ENCODE results near the gene ZNF468.
"Not testable (repeated sequence)": the region's sequence is repeated elsewhere in the genome, so short reads cannot be mapped to it uniquely, and the experiment has no call there.

The ZNF468 gene

GRCh38 chr19:52857378-52858191 is at the start of gene ZNF468:
ZNF468 (minus strand) TSS chr19:52857619; CDS start chr19:52854272, 3,347 bp downstream.
- not testable (repeated sequence) for H4K20me1 ChIP-seq (ENCODE audit: low read depth, low read length); H3K9me3 ChIP-seq (ENCODE audit: insufficient read depth, low read length); H3K9me2 ChIP-seq (replicated peaks; ENCODE audit: insufficient read depth, low read length); H3K27me3 ChIP-seq (ENCODE audit: low read length); H3K36me3 ChIP-seq (ENCODE audit: low read length); H3F3A ChIP-seq (ENCODE audit: insufficient read depth)
- Histone ChIP-seq H3K4me3 (ENCODE audit: insufficient read depth, low read length, poor library complexity, severe bottlenecking) (peak within 1 kb of the TSS; percentile 89), H3K79me2 (ENCODE audit: insufficient read depth, low read length) (peaks cover 30% of the 10 kb centered on the region), H3K27ac (ENCODE audit: low read depth, low read length) (peak within 1 kb of the TSS; percentile 48), H3K4me2 (ENCODE audit: low read depth, low read length, poor library complexity, severe bottlenecking) (peak within 1 kb of the TSS; percentile 72), H3K9ac (ENCODE audit: low read length) (peak within 1 kb of the TSS; percentile 83), H2AFZ (ENCODE audit: low read depth, low read length, severe bottlenecking) (peak within 1 kb of the TSS; percentile 90)

- not testable (repeated sequence) for H3K27me3 ChIP-seq (ENCODE audit: low read length); H4K20me1 ChIP-seq (ENCODE audit: low read depth, low read length); H3K9me3 ChIP-seq (ENCODE audit: insufficient read depth, low read length); H3F3A ChIP-seq (ENCODE audit: insufficient read depth); H3K9me2 ChIP-seq (replicated peaks; ENCODE audit: insufficient read depth, low read length); H3K79me2 ChIP-seq (ENCODE audit: insufficient read depth, low read length); H3K4me3 ChIP-seq (ENCODE audit: insufficient read depth, low read length, poor library complexity, severe bottlenecking); H2AFZ ChIP-seq (ENCODE audit: low read depth, low read length, severe bottlenecking)
- Histone ChIP-seq H3K9ac (ENCODE audit: low read length) (peak overlapping the region; percentile 28; the same call in 1 of the 2 replicates), H3K4me2 (ENCODE audit: low read depth, low read length, poor library complexity, severe bottlenecking) (peak overlapping the region; percentile 31), H3K36me3 (ENCODE audit: low read length) (peaks cover 11% of the 10 kb centered on the region), H3K27ac (ENCODE audit: low read depth, low read length) (peak overlapping the region; percentile 47)
These were observed 46.8 kb upstream of the ZNF468 start for GRCh38 chr19:52904052-52904780.

- H3K79me2 ChIP-seq (ENCODE audit: insufficient read depth, low read length), result peaks cover 6% of the 10 kb centered on the region
- no peak for TF ChIP-seq CTCF (IDR thresholded peaks at IDR 0.05; ENCODE audit: insufficient read depth, low read length, poor library complexity, severe bottlenecking)
- TF ChIP-seq EZH2phosphoT487 (conservative IDR thresholded peaks at IDR 0.05; ENCODE audit: low read length), result no peak
- no peak overlapping the region for H3K4me3 ChIP-seq (ENCODE audit: insufficient read depth, low read length, poor library complexity, severe bottlenecking)
- no peaks in the 10 kb centered on the region for H3K27me3 ChIP-seq (ENCODE audit: low read length)
- no peaks in the 10 kb centered on the region for H4K20me1 ChIP-seq (ENCODE audit: low read depth, low read length)
- no peaks in the 10 kb centered on the region for H3K9me3 ChIP-seq (ENCODE audit: insufficient read depth, low read length)
- no peak overlapping the region for H3K4me2 ChIP-seq (ENCODE audit: low read depth, low read length, poor library complexity, severe bottlenecking)
- no peaks in the 10 kb centered on the region for H3K9me2 ChIP-seq (replicated peaks; ENCODE audit: insufficient read depth, low read length)
- no peaks in the 10 kb centered on the region for H3K36me3 ChIP-seq (ENCODE audit: low read length)
- H2AFZ ChIP-seq (ENCODE audit: low read depth, low read length, severe bottlenecking), result no peak overlapping the region
- H3K9ac ChIP-seq (ENCODE audit: low read length), result no peak overlapping the region
- H3K27ac ChIP-seq (ENCODE audit: low read depth, low read length), result no peak overlapping the region
- H3F3A ChIP-seq (ENCODE audit: insufficient read depth), result no peaks in the 10 kb centered on the region; the same call in 1 of the 2 replicates
These were observed 44.4 kb upstream of the ZNF468 start for GRCh38 chr19:52901842-52902241.

GRCh38 chr19:52898596-52898995 is 41.2 kb upstream of the ZNF468 start:
- not testable (repeated sequence) for H3K4me3 ChIP-seq (ENCODE audit: insufficient read depth, low read length, poor library complexity, severe bottlenecking); H3K9me2 ChIP-seq (replicated peaks; ENCODE audit: insufficient read depth, low read length); H4K20me1 ChIP-seq (ENCODE audit: low read depth, low read length); H3K4me2 ChIP-seq (ENCODE audit: low read depth, low read length, poor library complexity, severe bottlenecking); H3K9me3 ChIP-seq (ENCODE audit: insufficient read depth, low read length); H3K9ac ChIP-seq (ENCODE audit: low read length); H2AFZ ChIP-seq (ENCODE audit: low read depth, low read length, severe bottlenecking); H3K27ac ChIP-seq (ENCODE audit: low read depth, low read length); H3K27me3 ChIP-seq (ENCODE audit: low read length); H3F3A ChIP-seq (ENCODE audit: insufficient read depth); H3K36me3 ChIP-seq (ENCODE audit: low read length)
- H3K79me2 ChIP-seq (ENCODE audit: insufficient read depth, low read length), result peaks cover 37% of the 10 kb centered on the region
